ENCODE data around the gene TNNT2. TPM values are rescaled to one million over a fixed set of nuclear protein-coding genes. Genes with fewer than 3 reads are reported as not detected.

Gene TNNT2
- total RNA-seq: 1 to 10 TPM in 1 of 5 donors, not detected in 4; 1.5 TPM
- polyA plus RNA-seq: 10 to 100 TPM in 1 of 3 donors, 1 to 10 TPM in 2; 6.4 to 12.0 (median 7.0) TPM
- long read RNA-seq, donor 1: 0 reads
- long read RNA-seq, donor 2: 0 reads
- long read RNA-seq, donor 3: 0 reads
- long read RNA-seq, donor 4: 0 reads
- long read RNA-seq, donor 5: 0 reads
- long read RNA-seq, donor 6: 0 reads
- long read RNA-seq, donor 7: 0 reads
- long read RNA-seq, donor 8: 0 reads
- long read RNA-seq, donor 9: 0 reads
- long read RNA-seq, donor 10: 0 reads

DNA sequence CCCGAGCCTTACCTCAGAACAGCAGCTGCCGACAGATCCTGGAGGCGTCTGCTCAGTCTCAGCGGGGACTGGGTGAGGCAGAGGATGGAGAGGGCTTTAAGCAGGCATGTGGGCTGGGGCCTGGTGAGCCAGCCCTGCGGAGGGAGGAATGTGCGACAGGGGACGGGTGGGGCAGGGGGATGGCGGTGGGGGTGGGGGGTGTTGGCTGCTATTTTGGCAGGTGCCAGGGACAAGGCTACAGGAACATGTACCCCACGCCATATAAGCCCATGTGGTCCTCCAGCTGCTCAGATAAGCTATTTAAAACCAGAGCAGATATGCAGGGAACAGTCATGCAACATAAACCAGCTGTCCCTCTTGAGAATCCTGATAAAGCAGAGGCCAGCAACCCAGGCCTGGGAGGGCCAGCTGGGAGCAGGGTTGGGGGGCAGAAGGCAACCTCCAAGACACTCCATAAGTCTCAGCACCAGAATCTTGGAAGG, at the start of gene TNNT2:
Gene TNNT2 (minus strand): TSS at position 70 of the 482 bp plus-strand sequence. CDS start 4,426 bp downstream, outside the sequence.
- H3K36me3 ChIP-seq: no peaks in the 10 kb centered on the region
- no peak within 1 kb of the TSS for H3K4me3 ChIP-seq
- no peak within 1 kb of the TSS for H3K27ac ChIP-seq
- H3K27me3 ChIP-seq: peaks cover 0 to 42% (median 15%) of the 10 kb centered on the region in 3 donors
- H3K9me3 ChIP-seq: no peaks in the 10 kb centered on the region
- WGBS, 5 donors: 30 to 54% (median 37%) methylated on average over 8 to 9 of the region's 9 CpGs
- intact Hi-C loops (cut with DNase I; ENCODE audit: low total_unique reads): no loop called here
- DNase-seq: peak in 1 of 2 donors; percentile 61
- TF ChIP-seq POLR2A (IDR thresholded peaks at IDR 0.05): no peak
- TF ChIP-seq EP300 (IDR thresholded peaks at IDR 0.05): no peak
- TF ChIP-seq POLR2AphosphoS5 (IDR thresholded peaks at IDR 0.05): no peak
- TF ChIP-seq, protein P1, sequence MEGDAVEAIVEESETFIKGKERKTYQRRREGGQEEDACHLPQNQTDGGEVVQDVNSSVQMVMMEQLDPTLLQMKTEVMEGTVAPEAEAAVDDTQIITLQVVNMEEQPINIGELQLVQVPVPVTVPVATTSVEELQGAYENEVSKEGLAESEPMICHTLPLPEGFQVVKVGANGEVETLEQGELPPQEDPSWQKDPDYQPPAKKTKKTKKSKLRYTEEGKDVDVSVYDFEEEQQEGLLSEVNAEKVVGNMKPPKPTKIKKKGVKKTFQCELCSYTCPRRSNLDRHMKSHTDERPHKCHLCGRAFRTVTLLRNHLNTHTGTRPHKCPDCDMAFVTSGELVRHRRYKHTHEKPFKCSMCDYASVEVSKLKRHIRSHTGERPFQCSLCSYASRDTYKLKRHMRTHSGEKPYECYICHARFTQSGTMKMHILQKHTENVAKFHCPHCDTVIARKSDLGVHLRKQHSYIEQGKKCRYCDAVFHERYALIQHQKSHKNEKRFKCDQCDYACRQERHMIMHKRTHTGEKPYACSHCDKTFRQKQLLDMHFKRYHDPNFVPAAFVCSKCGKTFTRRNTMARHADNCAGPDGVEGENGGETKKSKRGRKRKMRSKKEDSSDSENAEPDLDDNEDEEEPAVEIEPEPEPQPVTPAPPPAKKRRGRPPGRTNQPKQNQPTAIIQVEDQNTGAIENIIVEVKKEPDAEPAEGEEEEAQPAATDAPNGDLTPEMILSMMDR (IDR thresholded peaks at IDR 0.05): no peak
- peaks cover 0 to 9% (median 4%) of the 10 kb centered on the region in 4 donors for H3K4me1 ChIP-seq

DNA sequence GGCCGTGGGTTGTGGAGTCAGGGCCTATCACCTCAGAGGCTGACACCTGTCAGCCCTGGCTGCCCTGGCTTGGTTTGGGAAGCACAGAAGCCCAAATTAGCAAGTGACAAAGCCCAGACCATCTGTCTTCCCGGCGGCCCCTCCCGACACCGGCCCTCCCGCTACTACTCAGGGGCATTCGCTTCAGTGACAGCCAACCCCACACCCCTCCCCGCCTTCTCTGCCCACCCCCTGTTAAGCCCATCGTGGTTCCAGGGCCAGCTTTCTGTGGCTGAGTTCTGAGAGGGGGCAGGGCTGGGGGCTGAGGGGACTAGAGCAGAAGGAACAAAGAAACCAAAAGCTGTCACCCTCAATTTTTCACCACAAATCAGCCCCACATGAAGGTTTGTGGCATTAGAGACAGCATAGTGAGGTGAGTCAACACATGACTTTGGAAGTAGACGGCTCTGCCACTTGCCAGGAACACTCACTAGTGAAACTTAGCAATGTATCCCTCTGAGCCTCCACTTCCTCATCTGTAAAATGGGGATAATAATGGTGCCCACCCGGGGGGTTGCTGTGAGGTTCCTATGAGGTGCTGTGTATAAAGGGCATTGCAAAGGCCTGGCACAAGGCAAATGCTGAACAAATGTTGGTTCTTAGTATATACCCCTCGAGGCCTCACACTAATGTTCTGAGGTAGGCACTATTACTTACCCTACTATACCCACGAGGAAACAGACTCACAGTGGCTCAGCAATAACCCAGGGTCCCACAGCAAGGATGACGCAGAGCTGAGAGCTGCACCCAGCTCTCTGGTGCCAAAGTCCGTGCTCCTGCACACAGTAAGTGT, 49.2 kb upstream of the TNNT2 start:
- intact Hi-C loops (cut with DNase I; ENCODE audit: low total_unique reads): no loop called here
- Histone ChIP-seq H3K9me3 (no peaks in the 10 kb centered on the region), H3K27ac (no peak overlapping the region), H3K4me1 (no peaks in the 10 kb centered on the region), H3K36me3 (no peaks in the 10 kb centered on the region), H3K4me3 (no peak overlapping the region), H3K27me3 (peaks cover 0 to 22% (median 0%) of the 10 kb centered on the region in 3 donors)
- no peak for DNase-seq
- WGBS, 5 donors: 63 to 73% (median 71%) methylated on average over 14 to 15 of the region's 15 CpGs
- no peak for TF ChIP-seq POLR2A (IDR thresholded peaks at IDR 0.05)
- no peak for TF ChIP-seq POLR2AphosphoS5 (IDR thresholded peaks at IDR 0.05)
- TF ChIP-seq EP300 (IDR thresholded peaks at IDR 0.05): no peak
- TF ChIP-seq, protein P1 (IDR thresholded peaks at IDR 0.05): no peak

GRCh38 chr1:201424146-201424545, 46.7 kb upstream of the TNNT2 start:
- H3K27ac ChIP-seq: no peak overlapping the region
- no peak for TF ChIP-seq EP300 (IDR thresholded peaks at IDR 0.05)
- no peak for TF ChIP-seq POLR2A (IDR thresholded peaks at IDR 0.05)
- TF ChIP-seq, protein P1 (IDR thresholded peaks at IDR 0.05): no peak
- no peak for TF ChIP-seq POLR2AphosphoS5 (IDR thresholded peaks at IDR 0.05)
- no peaks in the 10 kb centered on the region for H3K9me3 ChIP-seq
- no peaks in the 10 kb centered on the region for H3K4me1 ChIP-seq
- no peaks in the 10 kb centered on the region for H3K36me3 ChIP-seq
- DNase-seq: no peak
- H3K27me3 ChIP-seq: peaks cover 0 to 10% (median 0%) of the 10 kb centered on the region in 3 donors
- intact Hi-C loops (cut with DNase I; ENCODE audit: low total_unique reads): no loop called here
- H3K4me3 ChIP-seq: no peak overlapping the region
- 87 to 96% (median 93%) methylated on average over 2 of the region's 2 CpGs for WGBS, 5 donors

DNA sequence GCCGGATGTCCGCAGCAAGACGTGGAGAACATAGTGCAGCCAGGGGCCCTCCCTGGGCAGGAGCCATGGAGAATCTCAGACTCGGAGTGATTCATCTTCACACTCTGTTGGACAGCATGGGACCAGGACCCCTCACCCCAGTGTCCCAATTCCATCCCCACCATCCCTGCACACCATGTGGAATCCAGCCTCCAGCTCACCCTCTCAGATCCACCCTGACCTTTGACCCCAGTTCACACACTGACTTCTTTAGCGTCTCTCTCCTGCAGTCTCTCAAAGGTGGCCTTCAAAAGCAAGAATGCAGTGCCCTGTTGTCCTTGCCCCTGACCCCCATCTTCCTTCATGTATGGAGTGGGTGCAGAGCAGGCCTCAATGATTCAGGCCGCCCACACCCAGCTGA, 46.2 kb upstream of the TNNT2 start:
- Histone ChIP-seq H3K27me3 (peaks cover 0 to 9% (median 0%) of the 10 kb centered on the region in 3 donors), H3K36me3 (no peaks in the 10 kb centered on the region), H3K4me1 (no peaks in the 10 kb centered on the region), H3K27ac (no peak overlapping the region), H3K9me3 (no peaks in the 10 kb centered on the region), H3K4me3 (no peak overlapping the region)
- 90 to 95% (median 92%) methylated on average over 6 of the region's 6 CpGs for WGBS, 5 donors
- TF ChIP-seq EP300 (IDR thresholded peaks at IDR 0.05): no peak
- TF ChIP-seq, protein P1 (IDR thresholded peaks at IDR 0.05): no peak
- no peak for TF ChIP-seq POLR2A (IDR thresholded peaks at IDR 0.05)
- no peak for TF ChIP-seq POLR2AphosphoS5 (IDR thresholded peaks at IDR 0.05)
- no peak for DNase-seq
- intact Hi-C loops (cut with DNase I; ENCODE audit: low total_unique reads): no loop called here

All from stomach (tissue), 19 donors.